Vagina (tissue), 2 donors: Measurements from ENCODE around the gene NLRP1. TPM values are rescaled to one million over a fixed set of nuclear protein-coding genes. Genes with fewer than 3 reads are reported as not detected.
A peak's percentile ranks its signal among the peaks of the same experiment; 100 is the strongest.

Experiments
- DNase-seq, 2 donors: peaks; one replicate each; pipeline ENCODE4 v3.0.0-alpha.2; 2017; ENCODE audit errors: extremely low spot score in 2 of 2
- H3K27ac ChIP-seq: fragments of 200-600 bp; sonication (generic); one replicate; pipeline ENCODE4 v1.5.1; 2019
- H3K27me3 ChIP-seq: fragments of 200-600 bp; sonication (generic); one replicate; pipeline ENCODE4 v1.5.1; 2019
- H3K36me3 ChIP-seq, 2 donors: fragments of 200-600 bp; sonication (generic); one replicate each; pipeline ENCODE4 v1.5.1; 2017 to 2019
- H3K4me1 ChIP-seq: fragments of 200-600 bp; sonication (generic); one replicate; pipeline ENCODE4 v1.5.1; 2019
- H3K4me3 ChIP-seq, 2 donors: fragments of 200-600 bp; sonication (generic); 1 replicate in 1 of 2; 2 replicates in 1 of 2; pipeline ENCODE4 v1.5.1; 2016 to 2019
- H3K9me3 ChIP-seq: fragments of 200-600 bp; sonication (generic); one replicate; pipeline ENCODE4 v1.5.1; 2019
- POLR2A ChIP-seq, 2 donors: fragments of 450-650 bp; IDR thresholded peaks; one replicate each; pipeline ENCODE4 v1.6.1; 2017; ENCODE audit warnings: antibody characterized with exemption in 2 of 2, mild to moderate bottlenecking in 2 of 2, moderate library complexity in 2 of 2
- POLR2AphosphoS5 ChIP-seq, 2 donors: sonication (generic); formaldehyde crosslinking; IDR thresholded peaks; one replicate each; pipeline ENCODE4 v1.9.0; 2017; ENCODE audit warnings: antibody characterized with exemption in 2 of 2, mild to moderate bottlenecking in 2 of 2, low read depth in 1 of 2; ENCODE audit not compliant: insufficient read depth in 1 of 2
- intact Hi-C: fragments of 100-400 bp; cut with DNase I; formaldehyde crosslinking; loops from one replicate; pipeline ENCODE4 v1.15.1; 2023
- total RNA-seq: library from RNA; depleted of rRNA; stranded (reverse); fragments of >200 nt; gene quantifications from one replicate; pipeline ENCODE4 v1.2.3, GENCODE V29; 2016
- TF ChIP-seq, protein P1 (sequence below), 3 experiments: fragments of 450-650 bp in 2 of 3; fragments of 200-600 bp in 1 of 3; sonication (generic) in 1 of 3; IDR thresholded peaks; one replicate each; pipeline ENCODE4 v1.5.1; 2017 to 2019; ENCODE audit warnings: antibody characterized with exemption in 3 of 3, mild to moderate bottlenecking in 2 of 3, moderate library complexity in 2 of 3

Gene NLRP1
- total RNA-seq, 1 donor from 2014 or later: 83.7 TPM

DNA sequence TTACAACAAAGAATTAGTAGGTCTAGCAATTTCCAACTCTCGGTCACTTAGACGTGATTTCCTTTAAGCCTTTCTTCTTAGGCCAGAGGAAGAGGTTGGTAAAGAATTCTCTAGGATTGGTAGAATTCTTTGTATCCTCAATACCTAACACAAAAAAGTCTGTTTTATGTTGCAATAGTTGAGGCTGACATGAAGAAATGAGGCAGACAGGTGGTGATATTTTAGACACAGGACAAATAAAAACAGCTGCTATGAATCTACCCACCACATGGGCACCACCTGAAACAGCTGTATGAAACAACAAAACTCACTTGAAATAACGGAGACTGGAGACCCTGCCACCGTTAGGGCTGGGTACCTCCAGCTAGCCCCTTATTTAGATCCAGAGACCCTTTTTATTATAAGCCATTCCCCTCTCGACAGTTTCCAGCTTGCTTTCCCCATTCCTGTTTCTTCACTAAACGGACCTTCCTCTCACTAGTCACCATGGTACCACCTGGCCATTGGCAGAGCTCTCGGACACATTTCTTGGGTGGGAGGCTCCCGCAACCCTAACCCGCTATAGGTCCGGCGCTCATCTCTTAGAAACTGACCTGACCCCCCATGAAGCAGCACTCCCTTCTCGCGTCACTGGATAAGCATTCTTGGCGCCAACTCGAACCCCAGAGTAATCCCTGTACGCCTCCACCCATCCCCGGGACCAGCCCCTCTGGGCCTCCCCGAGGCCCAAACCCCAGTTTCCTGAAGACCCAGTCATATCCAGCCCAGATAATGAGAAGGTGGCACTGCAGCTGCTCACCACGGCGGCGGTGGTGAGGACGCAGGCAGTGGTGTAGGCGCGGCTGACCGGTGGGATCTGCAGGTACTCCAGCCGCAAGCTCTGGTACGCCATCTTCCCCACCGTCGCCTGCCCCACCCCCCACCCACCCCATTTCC lies 98.8 kb downstream of the NLRP1 start, which contains the start of gene DERL2:
TSS of gene DERL2 (minus strand) at position 909 of the 936 bp plus-strand sequence. CDS start at position 892, 17 bp downstream.
- H3K27me3 ChIP-seq: no peaks in the 10 kb centered on the region
- DNase-seq: no peak
- intact Hi-C loops: no loop called here
- H3K27ac ChIP-seq: peak within 1 kb of the TSS; percentile 91
- H3K9me3 ChIP-seq: no peaks in the 10 kb centered on the region
- H3K36me3 ChIP-seq: peaks cover 0 to 52% of the 10 kb centered on the region in 2 donors
- H3K4me3 ChIP-seq: peak within 1 kb of the TSS; percentile 77 to 94
- H3K4me1 ChIP-seq: peaks cover 31% of the 10 kb centered on the region
- TF ChIP-seq POLR2AphosphoS5 (IDR thresholded peaks at IDR 0.05; ENCODE audit: insufficient read depth in 1 of 2, low read depth in 1 of 2) (no peak), POLR2A (IDR thresholded peaks at IDR 0.05) (peak in 1 of 2 donors; percentile 32)
- TF ChIP-seq, protein P1, sequence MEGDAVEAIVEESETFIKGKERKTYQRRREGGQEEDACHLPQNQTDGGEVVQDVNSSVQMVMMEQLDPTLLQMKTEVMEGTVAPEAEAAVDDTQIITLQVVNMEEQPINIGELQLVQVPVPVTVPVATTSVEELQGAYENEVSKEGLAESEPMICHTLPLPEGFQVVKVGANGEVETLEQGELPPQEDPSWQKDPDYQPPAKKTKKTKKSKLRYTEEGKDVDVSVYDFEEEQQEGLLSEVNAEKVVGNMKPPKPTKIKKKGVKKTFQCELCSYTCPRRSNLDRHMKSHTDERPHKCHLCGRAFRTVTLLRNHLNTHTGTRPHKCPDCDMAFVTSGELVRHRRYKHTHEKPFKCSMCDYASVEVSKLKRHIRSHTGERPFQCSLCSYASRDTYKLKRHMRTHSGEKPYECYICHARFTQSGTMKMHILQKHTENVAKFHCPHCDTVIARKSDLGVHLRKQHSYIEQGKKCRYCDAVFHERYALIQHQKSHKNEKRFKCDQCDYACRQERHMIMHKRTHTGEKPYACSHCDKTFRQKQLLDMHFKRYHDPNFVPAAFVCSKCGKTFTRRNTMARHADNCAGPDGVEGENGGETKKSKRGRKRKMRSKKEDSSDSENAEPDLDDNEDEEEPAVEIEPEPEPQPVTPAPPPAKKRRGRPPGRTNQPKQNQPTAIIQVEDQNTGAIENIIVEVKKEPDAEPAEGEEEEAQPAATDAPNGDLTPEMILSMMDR (IDR thresholded peaks at IDR 0.05): no peak

DNA sequence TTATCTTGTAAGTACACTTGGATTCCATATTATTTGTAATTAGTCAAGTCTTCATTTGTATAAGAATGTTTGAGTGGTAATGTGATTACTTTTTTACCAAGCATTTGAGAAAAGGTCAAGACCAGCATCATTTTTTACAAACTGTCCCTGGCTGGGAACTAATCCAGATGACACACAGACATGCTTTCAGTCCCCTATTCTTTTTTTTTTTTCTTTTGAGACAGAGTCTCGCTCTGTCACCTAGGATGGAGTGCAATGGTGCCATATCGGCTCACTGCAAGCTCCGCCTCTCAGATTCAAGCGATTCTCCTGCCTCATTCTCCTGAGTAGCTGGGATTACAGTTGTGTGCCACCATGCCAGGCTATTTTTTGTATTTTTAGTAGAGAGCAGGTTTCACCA lies 102.9 kb downstream of the NLRP1 start:
- TF ChIP-seq POLR2AphosphoS5 (IDR thresholded peaks at IDR 0.05; ENCODE audit: insufficient read depth in 1 of 2, low read depth in 1 of 2) (no peak), POLR2A (IDR thresholded peaks at IDR 0.05) (no peak)
- TF ChIP-seq, protein P1 (IDR thresholded peaks at IDR 0.05): no peak
- Histone ChIP-seq H3K27ac (no peak overlapping the region), H3K27me3 (no peaks in the 10 kb centered on the region), H3K36me3 (peaks cover 0 to 71% of the 10 kb centered on the region in 2 donors), H3K9me3 (no peaks in the 10 kb centered on the region), H3K4me1 (peaks cover 20% of the 10 kb centered on the region), H3K4me3 (no peak overlapping the region)
- no peak for DNase-seq
- intact Hi-C loops: no loop called here

DNA sequence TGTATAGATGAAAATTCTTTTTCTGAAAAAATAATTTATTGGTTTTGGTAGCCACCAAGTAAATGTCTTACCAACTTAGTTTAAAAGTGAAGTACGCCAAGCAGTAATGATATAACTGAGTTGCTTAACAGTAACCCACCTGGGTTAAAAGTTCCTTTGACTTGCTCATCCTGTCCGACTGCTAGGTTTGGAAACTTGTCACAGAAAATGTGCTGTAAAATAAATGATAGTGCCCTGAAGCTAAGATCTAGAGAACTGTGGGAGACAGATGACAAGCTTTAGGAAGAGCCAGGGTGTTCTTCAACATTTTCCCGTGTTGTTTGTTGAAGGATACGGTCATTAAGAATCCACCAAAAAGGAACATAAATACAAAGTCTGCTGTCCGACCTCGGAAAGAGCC lies 103.3 kb downstream of the NLRP1 start:
- TF ChIP-seq POLR2A (IDR thresholded peaks at IDR 0.05): no peak
- no peak for TF ChIP-seq POLR2AphosphoS5 (IDR thresholded peaks at IDR 0.05; ENCODE audit: insufficient read depth in 1 of 2, low read depth in 1 of 2)
- TF ChIP-seq, protein P1 (IDR thresholded peaks at IDR 0.05): no peak
- no peak for DNase-seq
- Histone ChIP-seq H3K9me3 (no peaks in the 10 kb centered on the region), H3K27ac (no peak overlapping the region), H3K27me3 (no peaks in the 10 kb centered on the region), H3K4me1 (peaks cover 20% of the 10 kb centered on the region), H3K36me3 (peaks cover 0 to 76% of the 10 kb centered on the region in 2 donors), H3K4me3 (no peak overlapping the region)
- intact Hi-C loops: no loop called here

DNA sequence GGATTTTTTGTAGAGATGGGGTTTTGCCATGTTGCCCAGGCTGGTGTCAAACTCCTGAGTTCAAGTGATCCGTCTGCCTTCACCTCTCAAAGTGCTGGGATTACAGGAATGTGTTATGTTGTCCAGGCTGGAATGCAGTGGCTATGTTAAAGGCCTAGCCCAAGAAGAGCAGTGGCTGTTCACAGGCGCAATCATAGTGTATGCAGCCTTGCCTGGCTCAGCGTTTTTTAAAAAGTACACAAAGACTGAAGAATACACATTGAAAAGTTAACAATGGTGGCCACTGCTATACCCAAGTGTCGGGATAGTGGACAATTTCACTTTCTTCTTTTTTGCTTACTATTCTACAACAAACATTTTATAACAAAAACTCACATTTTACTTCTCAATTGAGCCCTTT lies 105.3 kb downstream of the NLRP1 start:
- Histone ChIP-seq H3K4me3 (no peak overlapping the region), H3K27ac (no peak overlapping the region), H3K4me1 (peaks cover 2% of the 10 kb centered on the region), H3K36me3 (peaks cover 0 to 81% of the 10 kb centered on the region in 2 donors), H3K9me3 (no peaks in the 10 kb centered on the region), H3K27me3 (no peaks in the 10 kb centered on the region)
- intact Hi-C loops: no loop called here
- DNase-seq: no peak
- TF ChIP-seq, protein P1 (IDR thresholded peaks at IDR 0.05): no peak
- TF ChIP-seq POLR2AphosphoS5 (IDR thresholded peaks at IDR 0.05; ENCODE audit: insufficient read depth in 1 of 2, low read depth in 1 of 2): no peak
- TF ChIP-seq POLR2A (IDR thresholded peaks at IDR 0.05): no peak

DNA sequence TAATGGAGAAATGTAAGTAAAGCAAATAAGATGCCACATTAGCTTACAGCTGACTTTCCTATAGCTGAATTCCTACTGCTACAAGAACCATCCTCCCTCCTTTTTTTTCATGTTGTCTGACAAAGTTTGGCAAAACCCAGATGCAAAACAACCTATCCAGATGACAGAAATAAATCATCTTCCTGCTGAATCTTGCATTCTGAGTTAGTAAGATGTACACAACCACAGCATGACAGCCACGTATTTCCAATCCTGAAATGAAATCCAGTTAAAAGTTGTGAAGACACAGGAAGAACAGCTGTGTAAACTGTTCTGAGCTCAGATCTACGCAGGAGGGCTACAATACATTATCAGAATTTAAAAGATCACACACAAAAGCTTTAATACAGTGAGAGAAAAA lies 110.4 kb downstream of the NLRP1 start:
- no peak overlapping the region for H3K4me3 ChIP-seq

More for the DNA sequence above, 110.4 kb downstream of the NLRP1 start:
- no peak for DNase-seq
- peaks cover 0 to 58% of the 10 kb centered on the region in 2 donors for H3K36me3 ChIP-seq
- peaks cover 6% of the 10 kb centered on the region for H3K4me1 ChIP-seq
- H3K9me3 ChIP-seq: no peaks in the 10 kb centered on the region
- TF ChIP-seq, protein P1 (IDR thresholded peaks at IDR 0.05): no peak
- TF ChIP-seq POLR2A (IDR thresholded peaks at IDR 0.05) (no peak), POLR2AphosphoS5 (IDR thresholded peaks at IDR 0.05; ENCODE audit: insufficient read depth in 1 of 2, low read depth in 1 of 2) (no peak)
- intact Hi-C loops: no loop called here
- H3K27me3 ChIP-seq: no peaks in the 10 kb centered on the region
- H3K27ac ChIP-seq: no peak overlapping the region
